Urothelium cell line (cell line): ENCODE measurements around the gene DENND1A.
"Not testable (repeated sequence)": the region's sequence is repeated elsewhere in the genome, so short reads cannot be mapped to it uniquely, and the experiment has no call there.

Experiments
- DNase-seq: peaks from one replicate; pipeline ENCODE4 v3.0.0; 2011; ENCODE audit warnings: low spot score, mixed read lengths
- FAIRE-seq: peaks from 2 replicates; lab custom pipeline; 2011; peaks lifted over from hg19 to GRCh38; lab: Jason Lieb, UNC

Gene DENND1A

DNA sequence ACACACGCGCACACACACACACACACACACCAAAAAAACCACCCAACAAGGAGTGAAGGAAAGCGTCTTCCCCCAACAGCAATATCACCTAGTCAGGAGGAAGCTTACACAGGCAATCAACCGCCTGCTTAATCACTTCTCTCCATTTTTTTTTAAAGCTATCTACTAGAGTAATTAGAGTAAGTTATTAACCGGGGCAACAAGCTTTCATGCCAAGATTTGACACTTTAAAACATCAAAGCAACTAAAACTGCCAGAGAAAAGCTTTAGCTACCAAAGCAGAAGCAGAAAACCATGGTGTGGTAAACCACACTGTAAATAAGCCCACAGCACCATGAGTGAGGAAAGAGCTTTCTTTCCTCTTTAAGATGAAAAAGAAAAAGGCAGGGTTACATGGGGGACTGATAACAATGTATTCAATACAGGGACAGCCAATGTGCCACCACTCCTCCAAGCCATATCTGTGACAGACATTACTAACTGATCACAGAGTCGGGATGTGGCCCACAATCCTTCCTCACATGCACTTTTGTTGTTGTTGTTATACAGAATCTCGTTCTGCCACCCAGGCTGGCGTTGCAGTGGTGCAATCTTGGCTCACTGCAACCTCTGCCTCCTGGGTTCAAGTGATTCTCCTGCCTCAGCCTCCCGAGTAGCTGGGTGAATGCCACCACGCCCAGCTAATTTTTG is 291.8 kb downstream of the DENND1A start:
- no peak for DNase-seq
- FAIRE-seq = no peak

DNA sequence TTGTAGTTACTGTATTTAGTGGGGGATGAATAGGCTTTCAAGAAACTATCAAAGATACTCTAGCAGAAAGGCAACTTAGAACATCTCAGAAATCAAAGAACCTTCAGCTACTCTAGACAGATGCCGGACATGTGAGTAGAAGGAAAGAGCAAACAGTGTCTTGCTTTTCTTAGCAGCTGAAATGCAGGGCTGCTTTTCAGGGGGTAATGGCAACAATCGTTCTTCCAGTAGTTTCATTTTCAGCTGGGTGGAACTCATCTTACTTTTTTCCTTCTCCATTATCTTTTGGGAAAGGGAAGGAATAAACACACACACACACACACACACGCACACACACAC is 292.4 kb downstream of the DENND1A start:
- no peak for DNase-seq
- FAIRE-seq = no peak

DNA sequence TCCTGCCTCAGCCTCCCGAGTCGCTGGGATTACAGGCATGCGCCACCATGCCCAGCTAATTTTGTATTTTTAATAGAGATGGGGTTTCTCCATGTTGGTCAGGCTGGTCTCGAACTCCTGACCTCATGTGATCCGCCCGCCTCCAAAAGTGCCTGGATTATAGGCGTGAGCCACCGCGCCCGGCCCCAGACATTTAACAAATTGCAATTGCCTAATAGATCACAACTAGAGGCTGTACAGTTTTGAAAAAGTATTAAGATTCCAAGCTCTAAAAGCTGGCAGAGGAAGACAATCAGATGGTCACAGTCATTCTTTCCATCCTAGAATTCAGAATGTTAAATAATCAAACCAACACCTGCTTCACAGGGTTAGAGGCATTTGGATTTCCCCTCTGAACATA is 293.1 kb downstream of the DENND1A start:
- DNase-seq, FAIRE-seq: not testable (repeated sequence)

DNA sequence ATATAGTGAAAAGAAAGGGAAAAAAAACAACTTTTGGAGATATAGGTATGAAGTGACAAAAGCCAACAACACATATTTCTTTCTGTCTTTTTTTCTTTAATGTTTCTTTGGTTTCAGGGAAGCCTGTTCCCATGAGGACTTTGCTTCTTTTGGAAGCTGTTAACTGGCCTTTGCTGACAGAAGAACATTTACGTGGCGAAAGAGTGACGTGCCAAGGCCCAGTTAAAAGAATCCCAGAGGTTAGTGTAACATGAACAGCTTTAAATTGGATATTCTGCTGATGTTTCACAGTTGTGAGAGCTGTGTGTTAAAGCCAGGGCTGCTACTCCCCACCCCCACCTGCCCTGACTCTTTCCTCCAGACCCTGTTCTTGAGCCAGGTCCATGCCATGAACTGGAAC is 298.1 kb downstream of the DENND1A start:
- no peak for FAIRE-seq
- DNase-seq = no peak

DNA sequence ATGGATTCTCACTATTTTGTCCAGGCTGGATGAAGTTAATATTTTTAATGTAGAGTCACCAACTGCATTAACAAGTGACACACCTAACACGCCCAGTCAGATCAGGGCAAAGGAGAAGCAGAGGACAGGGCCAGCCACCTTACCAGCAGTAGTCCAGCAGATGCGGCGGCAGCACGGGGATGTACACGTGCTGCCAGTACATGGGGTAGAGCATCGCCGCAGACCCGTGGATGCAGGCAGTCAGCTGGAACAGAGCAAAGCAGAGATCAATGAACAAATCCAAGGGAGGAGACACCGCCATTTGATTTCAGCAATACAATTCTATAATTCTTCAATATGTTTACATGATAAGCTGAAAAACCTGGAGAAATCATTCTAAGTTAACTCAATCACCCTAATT is 299.7 kb downstream of the DENND1A start:
- DNase-seq (no peak), FAIRE-seq (no peak)

DNA sequence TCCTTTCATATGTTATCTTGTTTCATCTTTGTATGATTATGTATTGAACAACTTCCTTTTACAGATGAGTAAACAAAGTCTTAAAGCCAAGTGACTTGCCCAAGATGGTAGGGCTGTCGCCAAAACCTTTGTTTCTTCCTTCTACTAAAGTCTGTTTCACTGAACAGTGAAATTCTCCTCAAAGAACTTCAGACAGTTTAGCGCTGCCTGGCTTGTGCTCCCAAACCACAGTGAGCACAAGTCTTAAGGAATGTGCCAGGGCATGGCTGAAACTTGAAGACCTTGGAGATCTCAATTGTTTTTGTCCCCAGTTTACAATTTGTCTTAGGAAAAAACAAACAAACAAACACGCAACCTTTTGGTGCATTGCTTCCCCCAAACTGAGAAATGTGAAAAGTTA is 300.4 kb downstream of the DENND1A start:
- FAIRE-seq (no peak), DNase-seq (no peak)

DNA sequence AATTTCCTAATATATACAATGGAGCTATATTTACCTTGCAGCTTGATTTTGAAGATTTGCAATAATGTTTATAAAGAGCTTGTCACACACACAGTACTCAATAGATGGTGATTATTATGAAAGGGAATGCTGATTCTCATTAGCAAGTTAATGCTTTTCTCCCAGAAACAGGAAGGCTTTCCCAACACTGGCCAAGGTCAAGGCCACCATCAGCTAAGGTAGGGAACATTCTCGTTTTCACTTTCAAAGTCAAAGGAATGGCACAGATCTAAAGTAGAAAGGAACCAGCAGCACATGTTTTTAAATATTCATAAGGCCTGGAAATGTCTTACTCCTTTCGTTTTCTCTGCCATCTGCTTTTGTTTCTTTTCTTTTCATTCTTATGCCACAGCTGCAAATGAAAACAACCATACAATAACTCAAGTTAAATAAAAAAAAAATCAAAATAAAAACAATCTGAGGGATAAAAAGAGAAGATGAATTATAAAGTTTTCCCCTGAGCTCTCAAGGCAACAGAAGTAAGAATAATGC is 307.1 kb downstream of the DENND1A start:
- FAIRE-seq = no peak
- no peak for DNase-seq

DNA sequence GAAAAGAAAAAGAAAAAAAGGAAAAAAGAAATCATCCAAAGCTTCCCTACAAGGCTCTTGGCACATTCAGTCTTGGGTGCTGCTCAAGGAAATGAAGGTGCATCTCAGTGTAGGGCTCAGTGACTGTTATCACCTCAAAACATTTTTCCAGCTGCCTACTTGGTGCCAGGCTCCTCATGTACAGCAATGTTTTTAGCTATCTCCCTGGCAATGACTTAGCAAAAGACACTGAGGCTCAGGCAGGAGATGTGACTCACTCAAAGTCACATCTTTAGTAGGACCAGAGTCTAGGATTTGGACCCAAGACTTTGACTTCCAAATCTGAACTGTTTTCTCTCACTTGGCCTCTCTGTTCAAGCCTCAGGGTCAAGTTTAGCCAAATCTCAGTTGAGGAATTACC is 309.7 kb downstream of the DENND1A start:
- FAIRE-seq (no peak), DNase-seq (no peak)

DNA sequence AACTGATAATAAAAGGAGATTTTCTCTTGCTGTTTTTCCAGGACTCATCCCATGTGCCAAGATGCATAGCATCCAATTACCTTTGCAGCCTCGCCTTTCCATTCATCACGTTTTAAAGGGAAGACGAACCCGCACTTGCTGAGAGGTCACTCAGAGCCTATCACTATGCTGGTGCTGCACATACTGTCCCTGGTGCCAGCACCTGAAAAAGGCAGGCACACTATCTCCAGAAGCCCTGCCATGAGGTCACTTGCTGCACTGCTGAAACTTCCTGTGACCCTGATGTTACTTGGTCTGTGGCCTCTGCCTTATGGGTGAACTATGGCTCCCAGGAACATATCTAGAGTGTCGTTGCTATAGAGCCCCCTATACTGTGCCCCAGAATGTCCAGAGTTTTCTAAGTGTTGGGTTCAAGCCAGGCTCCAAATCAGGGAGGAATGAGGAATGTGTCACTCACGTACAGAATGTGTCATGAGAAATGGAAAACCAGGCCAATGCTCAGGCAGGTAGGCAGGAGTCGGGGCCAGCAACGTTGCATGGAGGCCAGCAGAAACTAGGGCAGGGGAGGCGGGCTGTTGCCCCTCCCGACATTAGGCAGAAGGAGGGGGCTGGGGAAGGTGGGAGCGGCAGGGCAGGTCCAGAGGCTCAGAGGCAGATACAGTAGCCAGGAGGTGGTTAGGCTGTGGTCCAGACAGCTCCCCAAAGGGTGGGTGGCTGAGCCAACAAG is 311.8 kb downstream of the DENND1A start:
- DNase-seq = no peak

DNA sequence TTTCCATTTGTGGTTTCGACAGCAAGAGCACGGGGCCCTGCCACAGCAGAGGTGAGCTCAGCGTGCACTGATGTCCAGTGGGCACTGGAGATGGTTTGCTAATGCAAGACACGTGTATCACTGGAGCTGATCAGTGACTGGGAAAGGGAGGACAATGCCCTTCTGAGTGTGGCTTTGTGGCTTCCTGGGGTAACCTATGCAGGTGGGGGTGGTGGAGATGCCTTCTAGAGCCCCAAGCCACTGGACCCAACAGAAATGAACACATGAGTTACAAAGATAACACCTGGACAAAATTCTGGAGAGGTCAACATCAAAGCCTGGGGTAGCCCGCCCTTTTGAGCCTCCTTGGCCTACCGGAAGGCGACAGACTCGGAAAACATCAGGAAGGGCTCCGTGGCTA is 312.6 kb downstream of the DENND1A start:
- FAIRE-seq (no peak), DNase-seq (no peak)

More for the DNA sequence above, 311.8 kb downstream of the DENND1A start:
- no peak for FAIRE-seq

DNA sequence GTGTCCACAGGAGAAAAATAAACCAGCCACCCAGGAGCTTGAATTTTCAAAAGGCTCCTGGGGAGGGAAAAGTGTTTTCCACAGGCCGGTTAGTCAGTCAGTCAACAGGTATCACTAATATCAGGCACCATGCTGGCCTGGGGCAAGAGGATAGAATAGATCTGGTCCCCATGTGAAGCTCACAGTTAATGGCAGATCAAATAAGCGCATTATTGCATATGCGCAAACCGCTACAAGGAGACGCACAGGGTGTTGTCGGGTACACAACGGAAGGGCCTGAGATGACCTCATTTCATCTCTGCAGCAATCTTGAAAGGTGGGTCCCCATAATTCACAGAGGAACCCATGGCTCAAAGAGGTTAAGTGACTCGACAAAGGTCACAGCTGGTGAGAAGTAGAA is 313.2 kb downstream of the DENND1A start:
- no peak for DNase-seq
- no peak for FAIRE-seq

DNA sequence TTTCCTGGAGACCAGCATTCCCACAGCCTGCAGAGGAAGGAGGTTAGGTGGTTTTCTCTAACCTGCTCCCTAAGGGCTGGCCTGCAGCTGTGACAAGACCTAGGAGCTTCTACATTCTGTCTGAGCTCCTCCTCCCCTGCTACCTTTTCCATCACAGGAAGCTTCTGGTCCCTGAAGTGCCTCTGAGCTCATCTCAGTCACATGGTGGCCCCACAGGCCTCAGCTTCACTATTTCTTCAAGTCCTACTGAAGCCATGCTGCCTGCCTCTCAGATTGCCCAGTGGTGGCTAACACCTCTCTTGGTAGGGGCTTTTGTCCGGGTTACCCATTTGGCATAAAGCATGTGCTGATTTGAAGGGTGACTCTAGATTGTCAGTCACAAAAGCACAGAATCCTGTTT is 314.5 kb downstream of the DENND1A start:
- FAIRE-seq (no peak), DNase-seq (no peak)

DNA sequence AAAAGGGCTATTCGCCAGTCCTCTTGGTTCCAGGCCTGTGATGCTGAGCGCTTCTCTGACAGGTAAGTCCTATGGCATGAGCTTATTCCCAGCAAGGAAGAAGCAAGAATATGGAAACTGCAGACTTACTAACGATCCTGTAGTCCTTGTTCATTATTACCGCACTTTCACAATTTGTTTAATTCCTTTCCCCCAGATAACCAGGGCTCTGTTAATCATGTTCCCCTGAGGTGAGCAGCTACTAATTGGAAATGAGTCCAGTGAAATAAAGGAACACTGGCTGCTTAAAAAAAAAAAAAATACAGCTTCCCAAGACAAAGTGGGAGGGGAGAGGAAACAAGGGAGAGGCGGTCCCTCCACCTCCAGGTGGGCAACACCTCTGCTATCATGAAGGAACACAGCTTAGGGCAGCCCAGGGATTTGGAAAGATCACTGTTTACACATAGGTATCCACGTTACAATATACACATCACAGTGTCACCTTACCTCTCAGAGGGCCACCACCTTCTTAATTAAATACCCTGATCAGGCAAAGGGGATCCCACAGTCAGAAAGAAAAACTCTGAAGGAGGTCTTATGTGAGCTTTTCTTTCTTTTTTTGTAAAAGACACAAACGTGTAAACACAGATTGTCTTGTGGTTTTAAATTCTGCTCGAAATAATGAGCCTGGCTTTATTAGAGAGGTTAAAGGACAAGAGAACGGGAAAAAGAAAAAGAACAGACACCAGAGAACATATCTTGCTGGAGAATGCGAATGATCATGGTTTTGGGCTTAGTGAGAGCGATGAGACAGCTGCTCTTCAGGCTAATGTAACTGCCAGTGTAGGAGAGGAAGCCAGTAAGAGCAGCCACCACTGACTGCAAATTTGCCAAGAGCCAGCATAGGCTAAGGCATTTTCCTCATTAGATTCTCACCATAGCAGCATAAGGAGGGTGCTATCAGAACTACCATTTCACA is 315.3 kb downstream of the DENND1A start:
- FAIRE-seq = no peak
- no peak for DNase-seq

DNA sequence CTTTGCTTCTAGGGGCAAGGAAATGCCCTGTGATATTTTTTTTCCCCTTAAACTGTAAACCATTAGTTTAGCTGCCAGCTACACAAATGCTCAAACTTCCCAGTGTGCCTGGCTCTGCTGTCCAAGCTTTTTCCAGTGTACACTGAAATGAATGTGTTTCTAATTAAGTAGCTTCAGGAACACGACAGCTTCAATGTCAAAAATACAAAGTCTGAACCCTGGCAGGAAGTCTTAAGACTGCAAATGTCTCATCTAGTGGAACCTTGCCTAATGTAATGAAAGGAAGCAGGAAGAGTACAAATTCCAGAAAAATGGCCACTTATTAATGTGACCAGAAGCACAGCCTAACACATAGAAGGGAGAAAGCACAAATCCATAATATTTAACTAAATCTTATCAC is 318.7 kb downstream of the DENND1A start:
- no peak for FAIRE-seq

DNA sequence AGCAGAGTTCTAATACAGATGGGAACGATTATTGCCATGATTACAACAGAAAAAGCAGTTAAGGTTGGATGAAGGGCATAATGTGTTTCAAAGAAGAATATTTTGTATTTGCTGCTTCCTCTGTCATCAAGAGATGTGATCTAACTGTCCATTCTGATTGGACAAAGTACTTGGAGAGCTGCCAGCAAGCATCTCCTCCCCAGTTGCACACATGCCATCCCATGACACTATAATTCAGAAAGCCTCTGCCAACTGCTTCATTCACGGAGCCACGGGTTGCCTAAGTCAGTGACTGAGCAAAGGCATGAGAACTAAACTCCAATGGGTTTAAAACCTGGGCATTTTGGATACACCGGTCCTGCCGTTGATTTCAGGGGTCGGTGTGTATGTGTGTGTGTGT is 320.1 kb downstream of the DENND1A start:
- FAIRE-seq (no peak), DNase-seq (no peak)

More for the DNA sequence above, 318.7 kb downstream of the DENND1A start:
- no peak for DNase-seq

DNA sequence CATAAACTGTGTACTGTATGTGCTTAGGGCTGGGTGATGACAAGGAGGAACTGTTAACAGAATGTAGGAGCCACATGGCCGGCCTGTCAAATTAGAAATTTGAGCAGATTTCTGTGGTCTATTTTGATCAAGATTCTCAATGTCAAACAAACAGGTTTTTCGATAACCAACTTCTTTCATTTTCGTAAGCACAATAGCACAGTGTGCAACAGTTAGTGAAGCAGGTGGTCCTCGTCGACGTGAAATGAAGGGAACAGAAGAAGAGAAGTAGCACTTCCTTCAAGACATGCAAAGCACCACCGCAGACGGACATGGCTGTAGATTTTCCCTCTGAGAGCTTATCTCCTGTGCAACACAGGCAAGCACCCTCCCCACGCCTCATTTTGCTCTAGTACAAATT is 321.8 kb downstream of the DENND1A start:
- FAIRE-seq (no peak), DNase-seq (no peak)

DNA sequence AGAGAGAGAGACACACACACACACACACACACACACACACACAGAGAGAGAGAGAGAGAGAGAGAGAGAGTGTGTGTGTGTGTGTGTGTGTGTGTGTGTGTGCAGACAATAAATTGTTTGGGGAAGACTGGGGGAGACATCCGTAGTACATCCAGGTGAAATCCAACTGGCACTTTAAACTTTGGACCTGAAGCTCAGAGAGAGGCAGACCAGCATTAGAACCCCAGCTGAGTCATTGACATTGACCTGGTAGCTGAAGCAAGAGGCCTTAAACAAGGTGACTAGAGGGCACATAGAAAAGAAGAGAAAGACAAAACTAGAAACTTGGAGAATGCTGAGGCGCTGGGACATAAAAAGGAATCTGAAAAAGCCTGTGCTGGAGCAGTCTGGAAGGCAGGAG is 322.4 kb downstream of the DENND1A start:
- DNase-seq (no peak), FAIRE-seq (no peak)

DNA sequence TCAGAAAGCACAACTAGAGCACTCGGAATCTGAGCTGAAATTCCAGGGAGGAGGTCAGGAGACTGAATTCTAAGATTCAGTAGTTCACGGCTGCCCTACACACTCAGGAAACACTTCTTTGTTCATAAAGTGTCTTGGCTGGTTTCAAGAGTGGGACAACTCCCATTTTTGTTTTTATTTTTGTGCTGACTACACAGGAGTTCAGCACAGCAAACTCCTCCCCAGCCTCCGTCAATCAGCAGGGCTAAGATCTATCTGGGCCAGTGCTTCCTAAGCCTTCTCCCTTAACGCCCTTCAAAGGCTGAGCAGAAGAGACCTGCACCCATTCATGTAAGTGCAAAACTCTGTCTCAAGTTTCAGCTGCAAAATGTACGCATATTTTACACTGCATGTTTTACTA is 323.8 kb downstream of the DENND1A start:
- FAIRE-seq (no peak), DNase-seq (no peak)

DNA sequence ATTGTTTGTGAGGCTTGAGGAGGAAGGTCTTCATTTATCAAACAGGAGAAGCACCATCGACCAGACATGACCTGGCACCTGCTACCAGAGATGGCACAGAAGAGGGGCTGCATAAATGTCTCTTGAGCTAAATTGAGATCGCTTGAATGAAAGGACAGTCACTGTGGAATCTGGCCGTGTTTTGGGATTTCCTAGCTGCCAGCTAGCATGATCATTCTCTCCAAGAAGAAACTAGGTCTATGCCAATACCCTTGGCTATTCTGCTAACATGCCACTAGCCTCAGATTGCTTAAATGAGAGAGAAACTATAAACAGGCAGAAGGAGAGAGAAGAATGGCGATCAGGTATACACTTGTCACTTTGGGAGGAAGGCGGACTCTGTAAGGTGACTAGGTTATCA is 324.6 kb downstream of the DENND1A start:
- no peak for FAIRE-seq

DNA sequence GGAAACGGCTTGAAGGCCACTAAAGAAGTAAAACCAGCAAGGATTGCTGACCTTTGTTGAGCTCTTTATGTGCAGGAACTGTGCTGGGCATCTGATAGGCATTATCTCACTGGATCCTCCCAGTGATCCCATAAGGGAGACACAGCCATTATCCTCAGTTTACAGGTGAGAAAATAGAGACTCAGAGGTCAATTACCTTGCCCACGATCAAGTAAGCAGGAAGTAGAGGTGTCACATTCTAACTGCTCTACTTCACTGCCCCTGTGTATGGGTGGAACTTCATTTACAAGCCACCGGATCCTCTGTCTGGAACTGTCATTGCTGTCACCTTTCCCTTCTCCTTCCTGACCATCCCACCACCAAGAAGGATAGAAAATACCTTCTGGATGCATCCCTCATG is 325.1 kb downstream of the DENND1A start:
- no peak for FAIRE-seq

More for the DNA sequence above, 324.6 kb downstream of the DENND1A start:
- DNase-seq = no peak

DNA sequence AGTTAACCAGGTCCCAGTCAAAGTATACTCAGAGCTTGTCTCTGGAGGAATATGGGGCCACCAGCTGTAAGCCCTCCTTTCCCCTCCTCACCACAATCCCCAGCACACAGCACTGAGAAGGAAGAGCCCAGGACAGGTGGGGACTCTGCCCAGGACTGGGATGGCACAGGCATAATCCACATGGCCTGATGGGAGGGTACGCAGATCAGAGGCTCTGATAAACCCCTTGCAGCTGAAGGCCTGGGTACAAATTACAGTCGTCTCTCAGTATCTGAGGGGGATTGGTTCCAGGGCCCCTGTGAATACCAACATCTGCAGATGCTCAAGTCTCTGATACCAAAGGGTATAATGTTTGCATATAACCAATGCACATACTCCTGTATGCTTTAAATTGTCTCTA is 328.1 kb downstream of the DENND1A start:
- no peak for DNase-seq
- FAIRE-seq = no peak

More for the DNA sequence above, 325.1 kb downstream of the DENND1A start:
- no peak for DNase-seq
